Muscle layer of duodenum (tissue), 2 donors: ENCODE results near the gene ZNF423.

Experiments used
- H3K27ac ChIP-seq: one replicate; pipeline ENCODE4 v1.7.0; 2013; ENCODE audit warnings: mild to moderate bottlenecking, low read length
- H3K27me3 ChIP-seq: one replicate; pipeline ENCODE4 v1.7.0; 2013; ENCODE audit warnings: low read depth, mild to moderate bottlenecking, control low read depth, low read length
- H3K36me3 ChIP-seq, 2 donors: one replicate each; pipeline ENCODE4 v1.7.0; 2013; ENCODE audit warnings: low read length in 2 of 2, control low read depth in 1 of 2, mild to moderate bottlenecking in 1 of 2; ENCODE audit not compliant: insufficient read depth in 2 of 2, control insufficient read depth in 1 of 2
- H3K4me1 ChIP-seq, 2 donors: one replicate each; pipeline ENCODE4 v1.7.0; 2013; ENCODE audit warnings: low read length in 2 of 2, mild to moderate bottlenecking in 2 of 2, control low read depth in 1 of 2, moderate library complexity in 1 of 2; ENCODE audit not compliant: insufficient read depth in 2 of 2, control insufficient read depth in 1 of 2
- H3K4me3 ChIP-seq, 2 donors: one replicate each; pipeline ENCODE4 v1.7.0; 2013; ENCODE audit warnings: low read length in 2 of 2, low read depth in 1 of 2, mild to moderate bottlenecking in 1 of 2
- H3K9me3 ChIP-seq, 2 donors: one replicate each; pipeline ENCODE4 v1.7.0; 2013; ENCODE audit warnings: low read length in 2 of 2, control low read depth in 1 of 2, mild to moderate bottlenecking in 1 of 2; ENCODE audit not compliant: control insufficient read depth in 1 of 2
- donor health status: healthy.

ZNF423 gene

GRCh38 chr16:49657736-49658465 is 198.0 kb downstream of the ZNF423 start:
- Histone ChIP-seq H3K4me1 (peaks cover 0 to 14% of the 10 kb centered on the region in 2 donors), H3K36me3 (no peaks in the 10 kb centered on the region), H3K9me3 (no peaks in the 10 kb centered on the region), H3K4me3 (no peak overlapping the region), H3K27ac (no peak overlapping the region), H3K27me3 (no peaks in the 10 kb centered on the region)

- Histone ChIP-seq H3K4me3 (no peak overlapping the region), H3K9me3 (no peaks in the 10 kb centered on the region), H3K27ac (no peak overlapping the region), H3K27me3 (no peaks in the 10 kb centered on the region), H3K4me1 (no peaks in the 10 kb centered on the region), H3K36me3 (no peaks in the 10 kb centered on the region)
Observed at GRCh38 chr16:49654425-49654824, 201.5 kb downstream of the ZNF423 start.

GRCh38 chr16:49653577-49653976 is 202.3 kb downstream of the ZNF423 start:
- no peak overlapping the region for H3K4me3 ChIP-seq
- H3K27ac ChIP-seq: no peak overlapping the region
- no peaks in the 10 kb centered on the region for H3K36me3 ChIP-seq
- H3K9me3 ChIP-seq: peaks cover 0 to 7% of the 10 kb centered on the region in 2 donors
- no peaks in the 10 kb centered on the region for H3K27me3 ChIP-seq
- no peaks in the 10 kb centered on the region for H3K4me1 ChIP-seq

- H3K9me3 ChIP-seq: peaks cover 0 to 8% of the 10 kb centered on the region in 2 donors
- H3K36me3 ChIP-seq: no peaks in the 10 kb centered on the region
- no peaks in the 10 kb centered on the region for H3K4me1 ChIP-seq
- no peak overlapping the region for H3K4me3 ChIP-seq
- no peaks in the 10 kb centered on the region for H3K27me3 ChIP-seq
- no peak overlapping the region for H3K27ac ChIP-seq
Observed at GRCh38 chr16:49653173-49653570, 202.7 kb downstream of the ZNF423 start.

- H3K9me3 ChIP-seq: peaks cover 3 to 10% of the 10 kb centered on the region in 2 donors
- no peaks in the 10 kb centered on the region for H3K4me1 ChIP-seq
- no peaks in the 10 kb centered on the region for H3K27me3 ChIP-seq
- H3K27ac ChIP-seq: no peak overlapping the region
- H3K4me3 ChIP-seq: no peak overlapping the region
- no peaks in the 10 kb centered on the region for H3K36me3 ChIP-seq
Observed at GRCh38 chr16:49652456-49653172, 203.3 kb downstream of the ZNF423 start.

GRCh38 chr16:49651996-49652395 is 203.9 kb downstream of the ZNF423 start:
- Histone ChIP-seq H3K4me3 (no peak overlapping the region), H3K27me3 (no peaks in the 10 kb centered on the region), H3K9me3 (peaks cover 7 to 14% of the 10 kb centered on the region in 2 donors), H3K27ac (no peak overlapping the region), H3K36me3 (no peaks in the 10 kb centered on the region), H3K4me1 (no peaks in the 10 kb centered on the region)

GRCh38 chr16:49651226-49651625 is 204.7 kb downstream of the ZNF423 start:
- no peak overlapping the region for H3K27ac ChIP-seq
- H3K27me3 ChIP-seq: no peaks in the 10 kb centered on the region
- no peaks in the 10 kb centered on the region for H3K36me3 ChIP-seq
- H3K4me1 ChIP-seq: no peaks in the 10 kb centered on the region
- H3K4me3 ChIP-seq: no peak overlapping the region
- peaks cover 7 to 15% of the 10 kb centered on the region in 2 donors for H3K9me3 ChIP-seq

GRCh38 chr16:49650603-49651002 is 205.3 kb downstream of the ZNF423 start:
- Histone ChIP-seq H3K4me1 (no peaks in the 10 kb centered on the region), H3K9me3 (peaks cover 7 to 19% of the 10 kb centered on the region in 2 donors), H3K27me3 (no peaks in the 10 kb centered on the region), H3K36me3 (no peaks in the 10 kb centered on the region), H3K27ac (no peak overlapping the region), H3K4me3 (no peak overlapping the region)

GRCh38 chr16:49649013-49649765 is 206.7 kb downstream of the ZNF423 start:
- Histone ChIP-seq H3K4me3 (no peak overlapping the region), H3K27ac (no peak overlapping the region), H3K36me3 (peaks cover 0 to 3% of the 10 kb centered on the region in 2 donors), H3K9me3 (peaks cover 7 to 19% of the 10 kb centered on the region in 2 donors), H3K27me3 (no peaks in the 10 kb centered on the region), H3K4me1 (no peaks in the 10 kb centered on the region)

GRCh38 chr16:49647673-49648072 is 208.2 kb downstream of the ZNF423 start:
- no peak overlapping the region for H3K27ac ChIP-seq
- peaks cover 7 to 19% of the 10 kb centered on the region in 2 donors for H3K9me3 ChIP-seq
- peaks cover 0 to 3% of the 10 kb centered on the region in 2 donors for H3K36me3 ChIP-seq
- H3K27me3 ChIP-seq: no peaks in the 10 kb centered on the region
- H3K4me1 ChIP-seq: no peaks in the 10 kb centered on the region
- H3K4me3 ChIP-seq: no peak overlapping the region

GRCh38 chr16:49645263-49645662 is 210.6 kb downstream of the ZNF423 start:
- H3K27me3 ChIP-seq: no peaks in the 10 kb centered on the region
- H3K27ac ChIP-seq: no peak overlapping the region
- peaks cover 0 to 3% of the 10 kb centered on the region in 2 donors for H3K36me3 ChIP-seq
- no peak overlapping the region for H3K4me3 ChIP-seq
- peaks cover 7 to 19% of the 10 kb centered on the region in 2 donors for H3K9me3 ChIP-seq
- H3K4me1 ChIP-seq: peaks cover 1 to 9% of the 10 kb centered on the region in 2 donors
